Osteoblast (primary cell): ENCODE measurements around the gene FOXO3. TPM values are rescaled to one million over a fixed set of nuclear protein-coding genes. Genes with fewer than 3 reads are reported as not detected.

Experiments used
- DNase-seq: peaks from one replicate; pipeline ENCODE4 v3.0.0; 2011; ENCODE audit warnings: low spot score, mixed read lengths; ENCODE audit not compliant: insufficient read length; ENCODE audit errors: missing footprints
- H2AFZ ChIP-seq: 2 replicates; pipeline ENCODE4 v1.6.0; 2011; ENCODE audit warnings: mild to moderate bottlenecking, low read length
- H3K27ac ChIP-seq: 2 replicates; pipeline ENCODE4 v1.5.1; 2011; ENCODE audit warnings: mild to moderate bottlenecking, low read depth, low read length, moderate library complexity
- H3K27me3 ChIP-seq: 2 replicates; pipeline ENCODE4 v1.6.0; 2012; ENCODE audit warnings: mild to moderate bottlenecking, control low read depth, inconsistent platforms, low read length, moderate library complexity; ENCODE audit not compliant: insufficient read depth
- H3K36me3 ChIP-seq: 2 replicates; pipeline ENCODE4 v1.5.1; 2011; ENCODE audit warnings: mild to moderate bottlenecking, low read length, control low read depth, moderate library complexity; ENCODE audit not compliant: insufficient read depth
- H3K4me1 ChIP-seq: 2 replicates; pipeline ENCODE4 v1.5.1; 2011; ENCODE audit warnings: mild to moderate bottlenecking, low read length, control low read depth, moderate library complexity; ENCODE audit not compliant: insufficient read depth
- H3K4me2 ChIP-seq: 2 replicates; pipeline ENCODE4 v1.6.0; 2011; ENCODE audit warnings: mild to moderate bottlenecking, low read length; ENCODE audit not compliant: insufficient read depth
- H3K4me3 ChIP-seq: fragments of 200-600 bp; sonication (generic); 3 replicates; pipeline ENCODE4 v1.5.1; 2012; ENCODE audit warnings: mild to moderate bottlenecking, low read length, inconsistent platforms; ENCODE audit not compliant: insufficient read depth
- H3K79me2 ChIP-seq: 2 replicates; pipeline ENCODE4 v1.6.0; 2012; ENCODE audit warnings: mild to moderate bottlenecking, low read length, control low read depth, inconsistent platforms; ENCODE audit not compliant: insufficient read depth
- H3K9me3 ChIP-seq: 2 replicates; pipeline ENCODE4 v1.5.1; 2011; ENCODE audit warnings: low read depth, low read length, control low read depth
- H4K20me1 ChIP-seq: 2 replicates; pipeline ENCODE4 v1.6.0; 2012; ENCODE audit warnings: mild to moderate bottlenecking, low read length, control low read depth; ENCODE audit not compliant: insufficient read depth
- CTCF ChIP-seq: IDR thresholded peaks from 2 replicates; pipeline ENCODE4 v1.5.1; 2011; ENCODE audit warnings: mild to moderate bottlenecking, low read depth, low read length, moderate library complexity; ENCODE audit errors: extremely low read depth
- total RNA-seq: library from RNA; depleted of rRNA; stranded (reverse); fragments of >200 nt; gene quantifications from 2 replicates; pipeline ENCODE4 v1.2.3, GENCODE V29; 2012

Gene FOXO3
- total RNA-seq, 1 donor, result 53.2 TPM

- DNase-seq, result peak; percentile 46
- peaks cover 72% of the 10 kb centered on the region for H3K4me1 ChIP-seq
- no peak overlapping the region for H2AFZ ChIP-seq
- H3K79me2 ChIP-seq, result peaks cover 89% of the 10 kb centered on the region
- H4K20me1 ChIP-seq, result peaks cover 73% of the 10 kb centered on the region
- no peaks in the 10 kb centered on the region for H3K9me3 ChIP-seq
- H3K36me3 ChIP-seq, result peaks cover 4% of the 10 kb centered on the region
- peak overlapping the region; percentile 49 for H3K4me3 ChIP-seq
- no peak for TF ChIP-seq CTCF
- no peaks in the 10 kb centered on the region for H3K27me3 ChIP-seq
- peak overlapping the region; percentile 82 for H3K4me2 ChIP-seq
- H3K27ac ChIP-seq, result peak overlapping the region; percentile 83
These were observed 20.7 kb downstream of the FOXO3 start for GRCh38 chr6:108581237-108581931.

- DNase-seq, result peak; percentile 73
- Histone ChIP-seq H3K9me3 (no peaks in the 10 kb centered on the region), H3K36me3 (peaks cover 4% of the 10 kb centered on the region), H3K4me1 (peaks cover 71% of the 10 kb centered on the region), H3K4me3 (peak overlapping the region; percentile 49), H3K27me3 (no peaks in the 10 kb centered on the region), H3K79me2 (peaks cover 88% of the 10 kb centered on the region), H3K4me2 (peak overlapping the region; percentile 82), H2AFZ (no peak overlapping the region), H3K27ac (peak overlapping the region; percentile 83), H4K20me1 (peaks cover 78% of the 10 kb centered on the region)
- TF ChIP-seq CTCF, result no peak
These were observed 21.3 kb downstream of the FOXO3 start for GRCh38 chr6:108581932-108582475.

GRCh38 chr6:108582618-108583017 lies 21.9 kb downstream of the FOXO3 start:
- peaks cover 72% of the 10 kb centered on the region for H3K4me1 ChIP-seq
- no peak for DNase-seq
- peaks cover 78% of the 10 kb centered on the region for H4K20me1 ChIP-seq
- H2AFZ ChIP-seq, result no peak overlapping the region
- H3K4me3 ChIP-seq, result no peak overlapping the region
- no peak for TF ChIP-seq CTCF
- no peak overlapping the region for H3K4me2 ChIP-seq
- H3K79me2 ChIP-seq, result peaks cover 88% of the 10 kb centered on the region
- H3K36me3 ChIP-seq, result peaks cover 4% of the 10 kb centered on the region
- peak overlapping the region; percentile 83 for H3K27ac ChIP-seq
- no peaks in the 10 kb centered on the region for H3K27me3 ChIP-seq
- H3K9me3 ChIP-seq, result no peaks in the 10 kb centered on the region

DNA sequence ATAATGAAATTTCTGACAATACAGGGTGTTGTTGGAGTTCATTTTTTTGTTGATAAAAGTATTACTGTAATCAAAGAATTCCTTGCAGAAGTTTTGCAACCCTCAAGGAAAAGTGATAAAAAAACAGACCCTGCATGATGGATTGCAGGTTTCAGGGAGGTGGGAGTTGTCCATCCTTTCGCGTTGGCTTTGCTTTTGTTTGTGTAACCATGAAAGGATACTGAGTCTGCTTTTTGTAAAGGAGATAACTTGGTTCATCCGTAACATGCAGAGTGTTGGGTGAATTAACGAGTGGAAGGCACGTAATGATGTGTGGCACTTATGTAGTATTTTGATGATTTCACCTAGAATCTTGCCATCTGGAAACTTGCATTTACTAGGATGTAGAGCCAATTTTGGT lies 23.6 kb downstream of the FOXO3 start:
- Histone ChIP-seq H3K79me2 (peaks cover 81% of the 10 kb centered on the region), H3K4me3 (no peak overlapping the region), H4K20me1 (peaks cover 74% of the 10 kb centered on the region), H3K27me3 (no peaks in the 10 kb centered on the region), H3K9me3 (no peaks in the 10 kb centered on the region), H3K4me1 (peaks cover 72% of the 10 kb centered on the region), H2AFZ (no peak overlapping the region), H3K4me2 (no peak overlapping the region), H3K36me3 (no peaks in the 10 kb centered on the region), H3K27ac (no peak overlapping the region)
- DNase-seq, result no peak
- TF ChIP-seq CTCF, result no peak
